Midbrain (tissue), 1 donor: ENCODE measurements around the gene CEP70.
"Not testable (repeated sequence)": the region's sequence is repeated elsewhere in the genome, so short reads cannot be mapped to it uniquely, and the experiment has no call there.

ENCODE experiments used
- DNase-seq: peaks from one replicate; lab custom pipeline; 2025; lab: John Stamatoyannopoulos, UW

Gene CEP70

GRCh38 chr3:138591392-138591791 lies 2.7 kb downstream of the CEP70 start:
- no peak for DNase-seq

GRCh38 chr3:138588445-138588844 lies 5.6 kb downstream of the CEP70 start:
- no peak for DNase-seq

- no peak for DNase-seq
These were observed 6.7 kb downstream of the CEP70 start for GRCh38 chr3:138587374-138587773.

- no peak for DNase-seq
These were observed 15.0 kb downstream of the CEP70 start for GRCh38 chr3:138578961-138579574.

- no peak for DNase-seq
These were observed 15.9 kb downstream of the CEP70 start for GRCh38 chr3:138578141-138578540.

GRCh38 chr3:138573138-138573537 lies 20.9 kb downstream of the CEP70 start:
- no peak for DNase-seq

GRCh38 chr3:138569624-138570023 lies 24.4 kb downstream of the CEP70 start:
- DNase-seq, result not testable (repeated sequence)

- no peak for DNase-seq
These were observed 25.0 kb downstream of the CEP70 start for GRCh38 chr3:138569090-138569489.

- no peak for DNase-seq
These were observed 26.7 kb downstream of the CEP70 start for GRCh38 chr3:138567403-138567802.

GRCh38 chr3:138566293-138566692 lies 27.8 kb downstream of the CEP70 start:
- DNase-seq, result not testable (repeated sequence)

- not testable (repeated sequence) for DNase-seq
These were observed 31.2 kb downstream of the CEP70 start for GRCh38 chr3:138562902-138563301.

GRCh38 chr3:138560501-138560900 lies 33.6 kb downstream of the CEP70 start:
- DNase-seq, result no peak

GRCh38 chr3:138559134-138559533 lies 34.9 kb downstream of the CEP70 start:
- no peak for DNase-seq

GRCh38 chr3:138554775-138555174 lies 39.3 kb downstream of the CEP70 start:
- not testable (repeated sequence) for DNase-seq

- DNase-seq, result not testable (repeated sequence)
These were observed 43.1 kb downstream of the CEP70 start for GRCh38 chr3:138550958-138551357.

- no peak for DNase-seq
These were observed 44.7 kb downstream of the CEP70 start for GRCh38 chr3:138549179-138549977.

- no peak for DNase-seq
These were observed 46.6 kb downstream of the CEP70 start for GRCh38 chr3:138547342-138547975.

- DNase-seq, result no peak
These were observed 49.5 kb downstream of the CEP70 start for GRCh38 chr3:138544546-138544945.

- no peak for DNase-seq
These were observed 51.1 kb downstream of the CEP70 start for GRCh38 chr3:138542977-138543376.

- DNase-seq, result no peak
These were observed 54.7 kb downstream of the CEP70 start for GRCh38 chr3:138539352-138539751.

- DNase-seq, result not testable (repeated sequence)
These were observed 72.6 kb downstream of the CEP70 start for GRCh38 chr3:138521445-138521844.

- no peak for DNase-seq
These were observed 80.8 kb downstream of the CEP70 start for GRCh38 chr3:138513090-138513843.
